GM12891 (cell line): ENCODE results near the gene PTPRG.

Experiments used
- POLR2A ChIP-seq: IDR thresholded peaks from 2 replicates; pipeline ENCODE4 v1.6.1; 2011; ENCODE audit warnings: low read depth, low read length, control low read depth
- TAF1 ChIP-seq: IDR thresholded peaks from 2 replicates; pipeline ENCODE4 v1.6.1; 2011; ENCODE audit warnings: low read depth, low read length, control low read depth

DNA sequence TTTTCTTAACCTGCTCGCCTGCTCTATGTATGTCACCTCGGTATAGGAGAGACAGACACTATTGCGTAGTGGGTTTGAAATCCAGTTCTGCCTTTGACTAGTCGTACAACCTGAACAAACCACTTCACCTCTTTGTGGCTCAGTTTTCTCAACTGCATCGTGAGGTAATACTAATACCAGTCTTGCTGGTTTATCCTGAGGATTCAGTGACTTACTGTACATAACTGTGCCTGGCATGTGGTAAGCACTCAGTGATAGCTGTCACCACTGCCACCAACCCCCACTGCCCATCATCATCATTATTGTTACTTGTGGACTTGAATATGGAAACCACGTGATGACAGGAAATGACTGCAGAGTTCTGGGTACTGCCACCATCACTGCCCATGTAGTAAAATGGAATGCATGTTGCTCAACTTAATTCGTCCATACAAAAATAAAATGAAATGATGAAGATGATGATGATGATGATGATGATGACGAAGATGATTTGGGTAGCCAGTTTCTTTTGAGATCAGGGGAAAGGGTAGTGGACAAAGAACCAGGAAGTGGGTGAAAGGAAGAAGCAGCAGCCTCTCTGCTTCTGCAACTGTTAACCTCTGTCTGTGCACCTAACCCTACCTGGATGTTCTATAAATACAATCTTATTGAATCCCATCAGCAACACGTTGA lies 583.9 kb downstream of the PTPRG start:
- TF ChIP-seq TAF1 (no peak), POLR2A (no peak)
